HAP-1 (cell line): ENCODE results near the gene FKRP.
"Not testable (repeated sequence)": the region's sequence is repeated elsewhere in the genome, so short reads cannot be mapped to it uniquely, and the experiment has no call there.

Experiments
- DNase-seq, 2 experiments: peaks; one replicate each; pipeline ENCODE4 v3.0.0-alpha.2; 2016 to 2020; ENCODE audit warnings: low spot score in 2 of 2
- H3K27me3 ChIP-seq: fragments of 250-450 bp; sonication (Bioruptor Pico); 2 replicates; pipeline ENCODE4 v1.5.1; 2020; ENCODE audit warnings: low read depth, mild to moderate bottlenecking, moderate library complexity
- H3K36me3 ChIP-seq: fragments of 250-450 bp; sonication (Bioruptor Pico); replicated peaks from 2 replicates; pipeline ENCODE4 v1.5.1; 2020; ENCODE audit warnings: mild to moderate bottlenecking
- H3K4me1 ChIP-seq: fragments of 250-450 bp; sonication (Bioruptor Pico); 2 replicates; pipeline ENCODE4 v1.5.1; 2020; ENCODE audit warnings: mild to moderate bottlenecking
- H3K4me3 ChIP-seq: fragments of 250-450 bp; sonication (Bioruptor Pico); 2 replicates; pipeline ENCODE4 v1.5.1; 2020; ENCODE audit warnings: mild to moderate bottlenecking, moderate library complexity
- H3K9me3 ChIP-seq: fragments of 250-450 bp; sonication (Bioruptor Pico); 2 replicates; pipeline ENCODE4 v1.5.1; 2020; ENCODE audit warnings: mild to moderate bottlenecking, moderate library complexity
- in situ Hi-C: fragments of 300-500 bp; cut with MboI; formaldehyde crosslinking; loops from 3 replicates; pipeline ENCODE4 v1.14.3; 2020; ENCODE audit warnings: low sequenced_read_pairs, inconsistent platforms, mixed read lengths

FKRP gene

DNA sequence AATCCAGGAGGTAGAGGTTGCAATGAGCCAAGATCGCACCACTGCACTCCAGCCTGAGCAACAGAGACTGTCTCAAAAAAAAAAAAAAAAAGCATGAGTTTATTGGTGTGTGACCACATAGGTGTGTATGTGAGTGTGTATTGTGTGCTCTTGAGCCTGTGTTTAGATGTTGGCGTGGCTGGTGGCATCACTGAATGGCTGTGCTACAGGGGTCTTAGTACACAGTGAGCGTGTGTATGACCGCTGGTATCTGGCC is 40.1 kb downstream of the FKRP start:
- H3K27me3 ChIP-seq, result no peaks in the 10 kb centered on the region
- peaks cover 61% of the 10 kb centered on the region for H3K36me3 ChIP-seq
- in situ Hi-C loops, result no loop called here
- no peaks in the 10 kb centered on the region for H3K9me3 ChIP-seq
- peaks cover 13% of the 10 kb centered on the region for H3K4me1 ChIP-seq
- DNase-seq, result no peak
- peak overlapping the region; percentile 94 for H3K4me3 ChIP-seq

DNA sequence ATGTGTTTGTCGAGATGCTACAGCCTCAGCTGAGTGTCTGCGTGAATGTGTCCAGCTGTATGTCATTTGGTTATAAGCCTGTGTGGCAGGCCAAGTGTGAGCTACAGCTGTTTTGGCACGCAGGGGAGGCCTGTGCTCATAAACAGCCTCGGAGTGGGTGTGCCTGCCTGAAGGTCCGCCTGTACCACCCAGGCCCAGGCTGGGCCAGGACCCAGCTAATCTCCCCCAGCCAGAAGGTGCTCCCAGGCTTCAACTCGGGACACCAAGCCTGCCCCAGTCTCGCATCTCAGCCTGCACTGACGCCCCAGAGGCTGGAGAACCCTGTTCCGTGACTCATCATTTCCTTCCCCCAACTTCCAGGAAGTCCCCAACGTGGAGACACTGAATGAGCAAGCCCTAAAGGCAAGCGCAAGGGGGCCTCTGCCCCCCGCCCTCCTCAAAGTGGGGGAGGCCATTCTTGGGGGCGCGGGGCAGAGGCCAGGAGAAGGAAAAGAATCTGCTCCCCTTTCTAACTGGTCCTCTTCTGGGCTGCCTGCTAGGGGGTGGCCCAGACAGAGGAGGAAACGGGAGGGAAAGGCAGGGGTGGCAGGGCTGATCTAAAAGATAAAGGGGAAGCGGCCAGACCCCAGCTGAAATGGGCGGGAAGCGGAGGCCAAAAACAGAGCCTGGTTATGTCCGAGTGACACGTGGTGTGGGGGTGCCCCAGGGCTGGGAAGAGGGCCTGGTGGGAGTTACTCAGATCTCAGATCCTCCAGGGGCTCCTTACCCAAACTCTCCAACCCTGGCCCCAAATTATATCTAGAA is 40.6 kb downstream of the FKRP start:
- peaks cover 13% of the 10 kb centered on the region for H3K4me1 ChIP-seq
- peaks cover 55% of the 10 kb centered on the region for H3K36me3 ChIP-seq
- no peaks in the 10 kb centered on the region for H3K9me3 ChIP-seq
- H3K27me3 ChIP-seq, result no peaks in the 10 kb centered on the region
- in situ Hi-C loops, result no loop called here
- H3K4me3 ChIP-seq, result peak overlapping the region; percentile 94
- peak; percentile 55 to 76 for DNase-seq

DNA sequence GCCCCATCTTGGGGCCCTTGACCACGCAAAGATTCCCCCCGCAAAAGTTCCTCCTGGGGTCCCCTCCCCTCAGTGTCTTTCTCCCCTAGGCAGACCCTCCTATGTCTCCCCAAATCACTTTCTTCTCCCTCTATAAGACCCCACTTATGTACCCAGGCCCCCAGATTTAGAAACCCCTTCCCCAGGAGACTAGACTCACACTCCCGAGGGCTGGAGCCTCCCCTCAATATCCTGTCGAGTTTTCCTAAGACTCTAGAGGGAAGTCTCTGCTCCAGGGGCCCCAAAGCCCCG is 41.1 kb downstream of the FKRP start:
- in situ Hi-C loops, result no loop called here
- peaks cover 50% of the 10 kb centered on the region for H3K36me3 ChIP-seq
- no peak for DNase-seq

DNA sequence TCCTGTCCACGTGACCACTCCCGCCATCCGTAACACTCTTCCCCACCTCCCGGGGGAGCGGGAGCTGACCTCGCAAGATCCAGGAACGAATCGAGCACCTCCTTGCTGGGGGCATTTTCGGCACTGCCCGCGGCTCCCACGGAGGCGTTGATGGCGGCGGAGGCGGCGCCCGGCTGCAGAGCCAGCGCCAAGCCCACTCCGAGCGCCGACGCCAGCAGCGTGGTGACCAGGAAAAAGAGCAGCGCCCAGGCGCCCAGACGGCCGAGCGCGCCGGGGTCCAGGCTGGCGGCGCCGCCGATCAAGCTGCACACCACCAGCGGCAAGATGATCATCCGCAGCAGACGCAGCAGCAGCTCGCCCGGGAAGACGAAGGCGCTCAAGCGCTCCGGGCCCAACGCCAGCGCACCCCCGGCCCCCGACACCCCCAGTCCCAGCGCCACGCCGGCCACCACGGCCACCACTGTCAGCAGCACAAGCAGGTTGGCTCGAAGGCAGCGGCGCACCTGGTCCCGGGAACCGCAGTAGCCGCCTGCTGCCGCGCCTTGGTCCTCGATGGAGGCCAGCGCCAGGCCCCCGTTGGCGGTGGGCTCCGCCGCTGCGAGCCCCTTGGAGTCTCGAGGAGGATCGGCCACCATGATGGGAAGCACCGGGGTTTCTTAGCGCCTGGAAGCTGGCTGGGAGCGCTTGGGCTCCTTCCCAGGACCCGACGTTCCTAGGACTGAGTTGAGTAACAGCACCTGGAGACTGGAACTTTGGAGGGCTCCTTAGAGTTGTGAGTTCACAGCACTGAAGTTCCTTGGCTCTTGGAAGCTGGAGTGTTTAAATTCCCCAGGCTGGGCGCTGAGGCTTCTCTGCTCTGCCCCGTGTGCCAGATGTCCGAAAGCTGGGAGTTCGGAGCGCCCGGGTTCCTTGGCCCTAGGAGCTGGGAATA is 41.7 kb downstream of the FKRP start:
- Histone ChIP-seq H3K36me3 (peaks cover 44% of the 10 kb centered on the region), H3K4me3 (peak overlapping the region; percentile 94), H3K4me1 (peaks cover 16% of the 10 kb centered on the region), H3K27me3 (no peaks in the 10 kb centered on the region), H3K9me3 (no peaks in the 10 kb centered on the region)
- in situ Hi-C loops, result no loop called here
- DNase-seq, result peak; percentile 59 to 81

More for the DNA sequence above, 41.1 kb downstream of the FKRP start:
- Histone ChIP-seq H3K27me3 (no peaks in the 10 kb centered on the region), H3K9me3 (no peaks in the 10 kb centered on the region), H3K4me3 (peak overlapping the region; percentile 94), H3K4me1 (peaks cover 15% of the 10 kb centered on the region)

DNA sequence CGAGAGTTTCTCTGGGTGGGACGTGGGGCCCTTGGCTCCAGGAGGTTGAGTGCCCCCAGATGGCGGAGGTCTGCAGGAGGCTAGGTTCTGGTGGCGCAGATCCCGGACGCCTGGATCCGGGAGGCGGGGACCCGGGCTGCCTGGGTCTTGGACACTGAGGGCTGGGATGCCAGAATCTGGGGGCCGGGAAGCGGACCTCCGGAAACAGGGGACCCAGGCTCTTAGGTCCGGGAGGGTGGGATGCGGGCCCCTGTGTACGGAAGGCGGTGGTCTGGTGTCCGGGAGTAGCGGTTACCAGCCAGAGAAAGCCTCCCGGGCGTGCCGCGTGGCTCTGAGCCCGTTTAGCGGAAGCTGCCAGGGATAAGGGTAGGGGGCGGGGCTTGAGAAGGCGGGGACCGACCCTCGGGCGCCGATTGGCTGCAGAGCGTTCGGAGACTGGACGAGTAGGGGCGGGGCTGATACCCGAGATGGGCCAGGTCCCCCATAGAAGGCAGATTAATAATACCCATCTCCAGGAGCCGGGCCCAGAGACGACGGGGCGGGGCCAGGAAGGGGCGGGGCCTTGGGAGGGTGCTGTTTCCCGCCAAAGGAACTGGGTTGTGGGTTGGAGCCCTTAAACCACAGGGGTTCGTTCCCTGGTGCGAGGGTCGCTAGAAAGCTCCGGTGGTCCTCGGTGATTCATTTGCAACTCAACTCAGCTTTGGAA is 42.6 kb downstream of the FKRP start, which contains the start of gene SLC1A5:
TSS of gene SLC1A5 (minus strand) at position 333 of the 706 bp plus-strand sequence. CDS start 629 bp downstream, outside the sequence.
- in situ Hi-C loops, result no loop called here
- Histone ChIP-seq H3K4me3 (peak within 1 kb of the TSS; percentile 94), H3K9me3 (no peaks in the 10 kb centered on the region), H3K36me3 (peaks cover 36% of the 10 kb centered on the region), H3K27me3 (no peaks in the 10 kb centered on the region), H3K4me1 (peaks cover 16% of the 10 kb centered on the region)
- DNase-seq, result peak; percentile 98 to 100

DNA sequence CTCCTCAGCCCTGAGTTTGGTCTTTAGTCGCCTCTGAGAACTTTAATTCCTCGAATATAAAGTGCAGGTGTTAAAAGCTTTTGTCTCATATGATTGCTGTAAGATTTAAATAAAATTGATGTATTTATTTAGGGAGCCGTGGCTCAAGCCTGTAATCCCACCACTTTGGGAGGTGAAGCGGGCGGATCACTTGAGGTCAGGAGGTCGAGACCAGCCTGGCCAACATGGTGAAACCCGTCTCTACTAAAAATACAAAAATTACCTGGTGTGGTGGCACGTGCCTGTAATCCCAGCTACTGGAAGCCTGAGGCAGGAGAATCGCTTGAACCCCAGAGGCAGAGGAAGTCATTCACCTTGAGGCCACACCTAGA is 43.1 kb downstream of the FKRP start:
- no peaks in the 10 kb centered on the region for H3K9me3 ChIP-seq
- peaks cover 30% of the 10 kb centered on the region for H3K36me3 ChIP-seq
- H3K4me3 ChIP-seq, result peak overlapping the region; percentile 3; the same call in 1 of the 2 replicates
- H3K27me3 ChIP-seq, result no peaks in the 10 kb centered on the region
- no peak for DNase-seq
- H3K4me1 ChIP-seq, result peaks cover 12% of the 10 kb centered on the region
- in situ Hi-C loops, result no loop called here

DNA sequence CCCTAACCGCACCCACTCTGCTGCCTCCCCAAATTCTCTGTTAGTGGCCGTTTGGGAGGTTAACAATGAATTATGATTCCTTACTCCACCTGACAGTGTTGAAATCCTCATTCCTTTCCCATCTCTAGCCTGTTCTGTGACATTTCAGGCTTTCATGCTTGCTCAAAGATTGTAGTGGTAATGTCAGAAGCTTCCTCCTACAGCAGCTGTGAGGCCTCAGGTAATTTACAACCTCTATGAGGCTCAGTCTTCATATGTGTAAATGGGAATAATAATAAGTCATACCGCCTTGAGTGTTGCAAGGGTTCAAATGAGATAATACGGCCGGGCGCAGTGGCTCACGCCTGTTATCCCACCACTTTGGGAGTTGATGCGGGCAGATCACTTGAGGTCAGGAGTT is 43.5 kb downstream of the FKRP start:
- H3K4me1 ChIP-seq, result peaks cover 8% of the 10 kb centered on the region
- H3K27me3 ChIP-seq, result no peaks in the 10 kb centered on the region
- DNase-seq, result no peak
- peaks cover 26% of the 10 kb centered on the region for H3K36me3 ChIP-seq
- in situ Hi-C loops, result no loop called here
- H3K4me3 ChIP-seq, result no peak overlapping the region
- no peaks in the 10 kb centered on the region for H3K9me3 ChIP-seq

DNA sequence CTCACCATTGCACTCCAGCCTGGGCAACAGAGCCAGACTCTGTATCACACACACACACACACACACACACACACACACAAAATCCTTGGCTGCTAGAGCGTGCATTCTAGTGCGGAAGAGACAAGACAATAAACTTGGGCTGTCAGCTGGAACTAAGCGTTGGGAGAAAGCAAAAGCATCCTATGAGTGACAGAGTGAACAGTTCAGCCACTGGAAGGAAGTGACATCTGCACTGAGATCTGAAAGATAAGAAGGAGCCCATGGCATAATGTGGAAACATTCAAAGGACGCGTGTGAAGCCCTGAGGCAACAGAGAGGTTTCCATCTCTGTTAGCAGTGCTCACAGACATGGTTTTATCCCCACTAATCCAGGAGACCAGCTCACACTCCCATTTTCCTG is 46.1 kb downstream of the FKRP start:
- H3K4me1 ChIP-seq, result peaks cover 8% of the 10 kb centered on the region
- no peaks in the 10 kb centered on the region for H3K9me3 ChIP-seq
- in situ Hi-C loops, result no loop called here
- no peaks in the 10 kb centered on the region for H3K27me3 ChIP-seq
- H3K4me3 ChIP-seq, result no peak overlapping the region
- H3K36me3 ChIP-seq, result peaks cover 4% of the 10 kb centered on the region
- DNase-seq, result peak; percentile 48 to 55

DNA sequence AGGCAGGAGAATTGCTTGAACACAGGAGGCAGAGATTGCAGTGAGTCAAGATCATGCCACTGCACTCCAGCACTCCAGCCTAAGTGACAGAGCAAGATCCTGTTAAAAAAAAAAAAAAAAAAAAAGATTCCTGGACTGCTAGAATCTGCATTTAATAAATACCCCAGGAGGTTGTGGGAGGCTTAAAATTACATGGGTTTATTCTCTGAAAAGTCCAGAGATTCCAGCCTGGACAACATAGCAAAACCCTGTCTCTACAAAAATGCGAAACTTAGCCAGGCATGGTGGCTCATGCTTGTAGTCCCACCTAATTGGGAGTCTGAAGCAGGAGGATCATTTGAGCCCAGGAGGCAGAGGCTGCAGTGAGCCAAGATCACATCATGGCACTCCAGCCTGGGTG is 52.0 kb downstream of the FKRP start:
- Histone ChIP-seq H3K4me1 (no peaks in the 10 kb centered on the region), H3K4me3 (no peak overlapping the region), H3K36me3 (no peaks in the 10 kb centered on the region), H3K27me3 (no peaks in the 10 kb centered on the region), H3K9me3 (no peaks in the 10 kb centered on the region)
- DNase-seq, result no peak
- in situ Hi-C loops, result no loop called here

DNA sequence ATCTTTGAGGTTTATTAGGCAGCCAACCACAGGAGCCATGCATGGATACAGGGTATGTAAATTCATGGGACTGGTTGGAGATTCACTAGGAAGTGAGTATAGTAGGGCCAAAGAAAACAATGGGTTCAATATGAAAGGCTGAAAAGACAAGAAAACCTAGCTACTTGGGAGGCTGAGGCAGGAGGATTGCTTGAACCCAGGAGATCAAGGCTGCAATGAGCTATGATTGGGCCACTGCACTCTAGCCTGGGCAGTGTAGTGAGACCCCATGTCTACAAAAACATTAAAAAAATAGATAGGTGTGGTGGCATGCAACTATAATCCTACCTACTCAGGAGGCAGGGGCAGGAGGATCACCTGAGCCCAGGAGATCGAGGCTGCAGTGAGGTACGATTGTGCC is 52.9 kb downstream of the FKRP start:
- H3K4me3 ChIP-seq, result no peak overlapping the region
- no peaks in the 10 kb centered on the region for H3K36me3 ChIP-seq
- in situ Hi-C loops, result no loop called here
- H3K4me1 ChIP-seq, result no peaks in the 10 kb centered on the region
- DNase-seq, result no peak
- no peaks in the 10 kb centered on the region for H3K27me3 ChIP-seq
- no peaks in the 10 kb centered on the region for H3K9me3 ChIP-seq

DNA sequence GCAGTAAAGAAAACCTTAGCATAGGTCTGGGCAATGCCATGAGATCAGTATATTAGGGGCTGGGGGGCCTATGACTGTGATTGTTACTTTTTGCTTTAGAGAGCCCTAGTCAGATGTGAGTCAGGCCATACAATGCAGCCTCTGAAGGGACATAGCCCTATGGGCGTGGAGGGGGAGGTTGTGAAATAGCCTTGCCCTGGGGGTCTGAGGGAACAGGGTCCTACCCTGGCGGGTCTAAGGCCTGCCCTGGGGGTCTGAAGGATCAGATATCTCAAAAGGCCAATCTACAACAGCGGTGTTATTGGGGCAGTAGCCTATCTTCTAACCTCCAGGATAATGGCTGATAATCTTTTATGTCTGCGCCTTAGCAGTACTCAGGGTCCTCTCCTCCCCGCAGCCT is 56.3 kb downstream of the FKRP start:
- no peak for DNase-seq
- H3K4me1 ChIP-seq, result no peaks in the 10 kb centered on the region
- in situ Hi-C loops, result no loop called here
- H3K9me3 ChIP-seq, result no peaks in the 10 kb centered on the region
- no peaks in the 10 kb centered on the region for H3K27me3 ChIP-seq
- H3K4me3 ChIP-seq, result no peak overlapping the region
- H3K36me3 ChIP-seq, result no peaks in the 10 kb centered on the region

DNA sequence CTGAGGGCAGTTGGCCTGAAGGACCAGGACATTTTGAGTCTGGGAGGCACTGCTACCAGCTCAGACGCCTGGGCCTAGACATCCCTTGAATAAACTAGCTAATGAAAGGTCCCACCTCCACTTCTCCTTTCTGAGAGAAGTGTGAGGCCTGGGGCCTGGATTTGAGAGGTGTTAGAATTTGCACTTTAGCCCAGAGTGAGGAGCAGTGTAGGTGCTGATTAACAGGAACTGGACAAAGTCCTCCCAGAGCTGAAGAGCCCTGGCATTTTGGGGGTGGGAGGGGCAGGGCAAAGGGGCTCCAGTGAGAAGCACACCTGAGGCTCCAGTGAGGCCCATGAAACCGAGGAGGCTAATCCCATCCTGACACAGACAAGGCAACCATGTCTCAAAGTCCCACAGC is 57.7 kb downstream of the FKRP start:
- Histone ChIP-seq H3K4me1 (no peaks in the 10 kb centered on the region), H3K9me3 (no peaks in the 10 kb centered on the region), H3K36me3 (no peaks in the 10 kb centered on the region), H3K4me3 (no peak overlapping the region), H3K27me3 (no peaks in the 10 kb centered on the region)
- no peak for DNase-seq
- in situ Hi-C loops, result no loop called here

DNA sequence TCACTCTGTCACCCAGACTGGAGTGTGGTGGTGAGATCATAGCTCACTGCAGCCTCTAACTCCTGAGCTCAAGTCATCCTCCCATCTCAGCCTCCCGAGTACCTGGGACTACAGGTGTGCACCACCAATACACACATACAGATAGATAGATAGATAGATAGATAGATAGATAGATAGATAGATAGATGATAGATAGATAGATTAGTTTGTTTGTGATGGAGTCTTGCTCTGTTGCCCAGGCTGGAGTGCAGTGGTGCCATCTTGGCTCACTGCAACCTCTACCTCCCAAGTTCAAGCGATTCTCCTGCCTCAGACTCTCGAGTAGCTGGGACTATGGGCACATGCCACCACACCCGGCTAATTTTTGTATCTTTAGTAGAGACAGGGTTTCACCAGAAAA is 58.6 kb downstream of the FKRP start:
- H3K4me1 ChIP-seq, H3K36me3 ChIP-seq, H3K4me3 ChIP-seq, H3K9me3 ChIP-seq, H3K27me3 ChIP-seq, in situ Hi-C loops, DNase-seq: not testable (repeated sequence)

DNA sequence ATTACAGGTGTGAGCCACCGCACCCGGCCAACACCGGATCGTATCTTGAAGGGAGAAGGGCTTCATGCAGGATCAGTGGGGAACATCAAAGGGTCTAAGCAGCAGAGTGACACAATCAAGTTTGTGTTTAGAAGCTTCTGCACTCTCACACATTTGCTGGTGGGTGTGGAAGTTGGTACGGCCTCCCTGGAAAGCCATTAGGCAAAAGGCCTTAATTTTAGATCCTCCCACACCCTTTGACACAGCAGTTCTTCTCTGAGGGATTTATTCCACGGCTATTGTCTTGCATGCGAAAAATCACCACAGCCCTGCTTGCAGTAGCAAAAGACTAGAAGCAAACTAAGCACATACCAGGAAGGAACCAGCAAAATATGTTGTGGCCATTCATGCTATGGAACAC is 60.8 kb downstream of the FKRP start:
- DNase-seq, result no peak
- Histone ChIP-seq H3K4me1 (no peaks in the 10 kb centered on the region), H3K36me3 (no peaks in the 10 kb centered on the region), H3K4me3 (no peak overlapping the region), H3K27me3 (no peaks in the 10 kb centered on the region), H3K9me3 (no peaks in the 10 kb centered on the region)
- in situ Hi-C loops, result no loop called here
